Adipose tissue (tissue), 3 donors: Measurements from ENCODE around the gene MCM3. TPM values are rescaled to one million over a fixed set of nuclear protein-coding genes. Genes with fewer than 3 reads are reported as not detected.

Source experiments
- H3K27ac ChIP-seq: one replicate; pipeline ENCODE4 v1.5.1; 2013; ENCODE audit warnings: low read depth, low read length
- WGBS, 3 donors: extraction: QIAGEN DNeasy Blood & Tissue Kit; methylation state at CpG; one replicate each; pipeline ENCODE4 v1.1.7; 2013; 5-methylcytosine and 5-hydroxymethylcytosine counted together
- polyA plus RNA-seq, 3 donors: library from polyadenylated mRNA; stranded (reverse); fragments of 200-250 nt; gene quantifications; one replicate each; pipeline ENCODE4 v1.2.3, GENCODE V29; 2013
- donor health status: healthy with polysubstance abuse.
- donor health status: Bipolar disorder and iron deficiency.
- donor health status: healthy.

Gene MCM3
- polyA plus RNA-seq, 3 donors, result 12.8 to 22.6 (median 20.7) TPM

DNA sequence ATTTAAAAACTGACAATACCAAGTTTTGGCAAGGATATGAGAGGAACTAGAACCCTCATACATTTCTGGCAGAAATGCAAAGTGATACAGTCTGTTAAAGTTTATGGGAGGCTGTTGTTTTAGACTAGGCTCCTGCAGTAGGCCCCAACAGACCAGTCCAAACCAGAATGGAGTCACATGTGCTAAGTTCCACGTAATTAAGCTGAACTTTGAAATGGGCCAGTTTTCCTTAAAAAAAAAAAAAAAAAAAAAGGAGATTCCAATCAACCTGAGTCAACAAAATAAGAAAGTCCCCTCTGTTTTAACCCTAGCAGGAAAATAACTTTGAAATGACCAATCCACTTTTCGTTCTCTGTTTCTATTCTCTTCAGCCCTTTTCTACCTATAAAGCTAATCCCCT lies 66.8 kb downstream of the MCM3 start:
- H3K27ac ChIP-seq, result no peak overlapping the region
- 76 to 90% (median 88%) methylated on average over 2 of the region's 2 CpGs for WGBS, 3 donors

DNA sequence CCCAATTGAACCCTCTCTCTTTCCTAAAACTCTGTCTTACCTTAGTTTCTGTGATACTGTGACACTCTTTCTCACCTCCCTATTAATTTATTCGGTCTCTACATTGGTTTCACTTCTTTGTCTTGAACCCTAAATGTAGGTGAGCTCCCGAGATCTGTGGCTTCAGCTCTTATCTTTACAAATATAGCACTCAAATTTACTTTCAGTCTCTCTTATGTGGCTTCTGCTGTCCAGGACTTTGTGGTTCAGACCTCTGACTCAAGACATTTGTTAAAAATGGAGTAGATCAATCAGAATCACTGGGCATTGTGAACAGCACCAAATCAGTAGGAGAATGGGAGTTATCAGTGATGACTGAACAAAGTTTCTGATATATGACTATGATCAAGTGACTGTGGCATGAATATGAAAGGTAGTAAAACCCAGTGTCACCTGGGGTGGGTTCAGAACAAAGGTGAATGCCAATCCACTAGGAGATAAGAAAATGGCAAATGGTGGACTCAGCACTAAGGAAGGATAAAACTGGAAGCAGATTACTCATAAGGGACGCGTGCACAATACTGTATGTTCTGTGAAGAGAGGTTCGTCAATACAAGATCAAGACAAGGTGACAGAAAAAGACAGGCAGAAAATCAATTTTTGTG lies 67.5 kb downstream of the MCM3 start:
- 78 to 96% (median 89%) methylated on average over 5 of the region's 5 CpGs for WGBS, 3 donors

DNA sequence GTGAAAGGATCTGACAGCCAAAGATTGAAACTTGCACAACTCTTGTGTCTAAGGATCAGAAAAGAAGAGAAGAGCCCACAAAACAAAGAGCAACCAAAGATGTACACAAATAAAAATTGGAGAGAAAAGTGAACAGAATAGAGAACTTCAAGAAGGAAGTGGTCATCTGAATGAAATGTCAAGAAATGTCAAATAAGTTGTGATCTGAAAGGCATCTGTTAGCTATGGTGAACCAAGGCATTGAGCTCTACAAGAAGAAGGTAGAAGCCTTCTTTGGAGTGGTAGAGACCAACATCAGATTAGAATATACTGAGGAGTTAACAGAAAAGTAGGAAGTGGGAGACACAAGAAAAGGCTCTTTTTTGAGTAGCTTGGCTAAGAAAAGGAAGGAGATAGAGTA lies 68.8 kb downstream of the MCM3 start:
- H3K27ac ChIP-seq, result no peak overlapping the region

More for the DNA sequence above, 67.5 kb downstream of the MCM3 start:
- H3K27ac ChIP-seq, result no peak overlapping the region

Other genes with a start within 250 kb of the MCM3 start
- 1 to 10 TPM in 1 of 3 donors, under 1 TPM in 1, not detected in 1; 0.01 to 3.3 TPM for gene PKHD1, start 197.1 kb downstream of the MCM3 start, polyA plus RNA-seq
- not detected for gene IL17A, start 98.4 kb downstream of the MCM3 start, polyA plus RNA-seq
- not detected for gene IL17F, start 40.2 kb downstream of the MCM3 start, polyA plus RNA-seq
- gene PAQR8, start 77.4 kb upstream of the MCM3 start, polyA plus RNA-seq, result 1 to 10 TPM; 1.0 to 2.8 (median 1.1) TPM
- gene EFHC1, start 135.6 kb upstream of the MCM3 start, polyA plus RNA-seq, result 1 to 10 TPM; 6.3 to 8.1 (median 6.6) TPM